ENCODE data around the gene TUNAR.

TUNAR gene

GRCh38 chr14:95876761-95877538 is at the start of gene TUNAR:
Gene TUNAR, plus strand, starts transcription at chr14:95876832.
- DNase-seq = no peak

- DNase-seq = no peak
These were observed 47.9 kb upstream of the TUNAR start for GRCh38 chr14:95828649-95829265.

- no peak for DNase-seq
These were observed 47.3 kb upstream of the TUNAR start for GRCh38 chr14:95829321-95829720.

GRCh38 chr14:95830386-95830785 is 46.2 kb upstream of the TUNAR start:
- DNase-seq = no peak

GRCh38 chr14:95831041-95831440 is 45.6 kb upstream of the TUNAR start:
- DNase-seq = no peak

- no peak for DNase-seq
These were observed 45.2 kb upstream of the TUNAR start for GRCh38 chr14:95831468-95831867.

GRCh38 chr14:95832012-95832411 is 44.6 kb upstream of the TUNAR start:
- DNase-seq = no peak

- DNase-seq = no peak
These were observed 43.2 kb upstream of the TUNAR start for GRCh38 chr14:95833429-95833828.

GRCh38 chr14:95834496-95834895 is 42.1 kb upstream of the TUNAR start:
- DNase-seq = no peak

GRCh38 chr14:95835121-95835730 is 41.4 kb upstream of the TUNAR start:
- no peak for DNase-seq

GRCh38 chr14:95838862-95839261 is 37.8 kb upstream of the TUNAR start:
- no peak for DNase-seq

GRCh38 chr14:95840094-95840700 is 36.4 kb upstream of the TUNAR start:
- DNase-seq = no peak

GRCh38 chr14:95841668-95842067 is 35.0 kb upstream of the TUNAR start:
- no peak for DNase-seq

GRCh38 chr14:95849761-95850160 is 26.9 kb upstream of the TUNAR start:
- no peak for DNase-seq

- DNase-seq = no peak
These were observed 26.2 kb upstream of the TUNAR start for GRCh38 chr14:95850429-95850828.

GRCh38 chr14:95855606-95856005 is 21.0 kb upstream of the TUNAR start:
- DNase-seq = no peak

- DNase-seq = no peak
These were observed 19.4 kb upstream of the TUNAR start for GRCh38 chr14:95857275-95857674.

GRCh38 chr14:95858893-95859292 is 17.7 kb upstream of the TUNAR start:
- DNase-seq = no peak

- no peak for DNase-seq
These were observed 14.4 kb upstream of the TUNAR start for GRCh38 chr14:95862243-95862642.

GRCh38 chr14:95863295-95863694 is 13.3 kb upstream of the TUNAR start:
- no peak for DNase-seq

- DNase-seq = no peak
These were observed 6.9 kb upstream of the TUNAR start for GRCh38 chr14:95869776-95870175.

GRCh38 chr14:95870772-95871171 is 5.9 kb upstream of the TUNAR start:
- no peak for DNase-seq

- no peak for DNase-seq
These were observed 5.1 kb upstream of the TUNAR start for GRCh38 chr14:95871531-95871930.

GRCh38 chr14:95872777-95873176 is 3.9 kb upstream of the TUNAR start:
- DNase-seq = no peak
